Fibroblast of villous mesenchyme (primary cell): ENCODE results near the gene GPATCH2. TPM values are rescaled to one million over a fixed set of nuclear protein-coding genes. Genes with fewer than 3 reads are reported as not detected.

Experiments
- DNase-seq: peaks from one replicate; pipeline ENCODE4 v3.0.0-alpha.2; 2010; ENCODE audit warnings: low read depth
- H3K4me3 ChIP-seq: 2 replicates; pipeline ENCODE4 v1.5.1; 2011; ENCODE audit warnings: low read depth, mild to moderate bottlenecking, low read length
- total RNA-seq: library from RNA; depleted of rRNA; stranded (reverse); fragments of >200 nt; gene quantifications from 2 replicates; pipeline ENCODE4 v1.2.3, GENCODE V29; 2012
- TF ChIP-seq, protein P1 (sequence below): IDR thresholded peaks from 2 replicates; pipeline ENCODE4 v1.5.1; 2012; ENCODE audit warnings: low read depth, mild to moderate bottlenecking, low read length; ENCODE audit not compliant: insufficient read depth

The GPATCH2 gene
- total RNA-seq, 1 donor: 28.1 TPM

DNA sequence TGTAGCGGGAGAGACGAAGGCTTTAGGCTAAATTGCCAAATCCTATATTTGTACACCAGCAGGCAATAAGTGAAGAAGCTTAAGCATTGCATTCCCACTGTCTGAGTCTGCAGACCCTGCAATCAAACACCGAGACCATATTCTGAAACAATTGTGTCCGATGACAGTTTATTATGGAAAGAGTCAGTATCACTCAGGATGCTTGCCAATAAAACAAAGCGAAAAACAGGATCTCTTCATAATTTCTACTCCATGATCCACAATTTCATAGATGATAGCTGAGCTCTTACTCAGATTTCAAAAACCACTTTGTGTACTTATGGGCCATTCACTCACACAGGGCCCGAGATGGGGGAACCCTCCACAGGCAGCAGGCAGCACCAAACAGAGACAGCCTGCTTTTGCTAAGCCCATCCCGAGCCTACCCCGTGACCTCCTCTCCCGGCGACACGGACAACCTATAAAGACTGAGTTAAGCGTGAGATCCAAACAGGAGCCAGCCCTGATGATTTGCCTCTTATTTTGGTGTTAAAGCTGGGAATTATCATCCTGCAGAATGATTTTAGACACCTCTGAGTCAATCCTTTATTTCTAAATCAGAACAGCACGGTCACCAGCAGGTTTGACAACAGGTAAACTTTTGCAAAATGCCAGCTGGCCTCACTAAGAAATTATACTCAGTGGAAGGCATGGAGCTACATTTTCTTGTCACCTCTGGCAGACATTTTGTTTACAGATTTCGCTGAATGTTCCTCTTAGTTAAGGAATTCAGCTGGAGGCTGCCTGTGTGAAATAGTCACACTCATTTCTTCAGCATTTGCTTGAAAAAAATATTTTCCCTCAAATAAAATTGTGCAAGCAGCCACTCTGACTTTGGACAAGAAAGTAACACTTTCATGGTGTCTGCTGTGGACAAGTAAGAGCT, 212.4 kb downstream of the GPATCH2 start:
- no peak overlapping the region for H3K4me3 ChIP-seq
- TF ChIP-seq, protein P1, sequence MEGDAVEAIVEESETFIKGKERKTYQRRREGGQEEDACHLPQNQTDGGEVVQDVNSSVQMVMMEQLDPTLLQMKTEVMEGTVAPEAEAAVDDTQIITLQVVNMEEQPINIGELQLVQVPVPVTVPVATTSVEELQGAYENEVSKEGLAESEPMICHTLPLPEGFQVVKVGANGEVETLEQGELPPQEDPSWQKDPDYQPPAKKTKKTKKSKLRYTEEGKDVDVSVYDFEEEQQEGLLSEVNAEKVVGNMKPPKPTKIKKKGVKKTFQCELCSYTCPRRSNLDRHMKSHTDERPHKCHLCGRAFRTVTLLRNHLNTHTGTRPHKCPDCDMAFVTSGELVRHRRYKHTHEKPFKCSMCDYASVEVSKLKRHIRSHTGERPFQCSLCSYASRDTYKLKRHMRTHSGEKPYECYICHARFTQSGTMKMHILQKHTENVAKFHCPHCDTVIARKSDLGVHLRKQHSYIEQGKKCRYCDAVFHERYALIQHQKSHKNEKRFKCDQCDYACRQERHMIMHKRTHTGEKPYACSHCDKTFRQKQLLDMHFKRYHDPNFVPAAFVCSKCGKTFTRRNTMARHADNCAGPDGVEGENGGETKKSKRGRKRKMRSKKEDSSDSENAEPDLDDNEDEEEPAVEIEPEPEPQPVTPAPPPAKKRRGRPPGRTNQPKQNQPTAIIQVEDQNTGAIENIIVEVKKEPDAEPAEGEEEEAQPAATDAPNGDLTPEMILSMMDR: no peak
- DNase-seq: peak; percentile 15

GRCh38 chr1:217417363-217417762, 213.5 kb downstream of the GPATCH2 start:
- TF ChIP-seq, protein P1: no peak
- H3K4me3 ChIP-seq: no peak overlapping the region
- DNase-seq: no peak

DNA sequence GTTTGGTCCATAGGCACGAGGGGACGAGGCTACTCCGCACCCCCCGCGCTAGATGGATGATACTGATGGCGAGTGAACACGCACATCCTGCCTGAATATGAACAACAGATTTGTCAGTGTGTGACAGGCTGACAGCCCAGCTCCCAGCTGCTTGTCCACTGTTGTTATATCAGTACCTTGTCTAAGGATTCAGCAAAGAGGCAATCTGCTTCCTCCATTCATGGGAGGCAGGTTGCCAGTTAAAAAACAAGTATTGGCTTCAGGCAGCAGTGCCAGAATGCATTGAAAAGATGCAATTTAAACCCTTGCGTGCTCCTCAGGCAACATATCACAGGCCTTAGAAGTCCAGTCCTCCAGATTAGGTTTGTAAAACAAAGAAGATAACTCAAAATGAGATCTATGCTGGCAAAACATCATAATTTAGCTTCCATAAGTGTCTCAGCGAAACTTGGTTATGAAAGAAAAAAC, 223.3 kb downstream of the GPATCH2 start:
- TF ChIP-seq, protein P1: no peak
- DNase-seq: no peak

DNA sequence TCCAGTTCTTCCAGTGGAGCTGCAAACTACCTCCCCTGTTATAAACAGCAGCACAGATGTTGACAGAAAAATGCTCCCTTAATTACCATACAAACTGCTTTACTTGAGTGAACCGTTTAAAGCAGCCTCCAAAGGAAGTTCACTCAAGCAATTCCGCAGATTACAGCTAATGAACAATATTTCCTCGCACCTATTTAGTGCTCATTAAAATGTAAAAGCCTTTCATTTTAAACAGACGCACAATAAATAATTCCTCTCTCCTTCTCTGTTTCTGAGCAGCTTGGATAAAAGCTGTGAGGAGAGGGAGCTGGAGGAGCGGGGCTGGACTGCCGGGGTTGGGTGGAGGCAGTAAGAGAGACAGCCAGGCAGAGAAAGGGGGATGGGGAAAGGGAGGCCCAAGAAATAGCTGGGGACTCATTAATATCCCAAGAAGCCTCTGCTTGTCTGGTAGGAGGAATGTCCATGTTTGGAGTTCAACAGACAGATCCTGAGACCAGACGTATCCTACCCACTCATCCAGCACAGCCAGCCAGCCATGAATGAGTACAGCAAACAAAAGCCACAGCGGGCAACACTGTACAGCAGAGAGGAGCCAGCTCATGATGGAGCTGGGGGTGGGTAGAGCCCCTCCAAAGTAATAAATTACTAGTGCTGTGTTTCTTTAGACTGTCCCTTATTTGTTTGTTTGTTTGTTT, 227.7 kb downstream of the GPATCH2 start:
- no peak overlapping the region for H3K4me3 ChIP-seq
- TF ChIP-seq, protein P1: no peak
- no peak for DNase-seq

More for the DNA sequence above, 223.3 kb downstream of the GPATCH2 start:
- no peak overlapping the region for H3K4me3 ChIP-seq

DNA sequence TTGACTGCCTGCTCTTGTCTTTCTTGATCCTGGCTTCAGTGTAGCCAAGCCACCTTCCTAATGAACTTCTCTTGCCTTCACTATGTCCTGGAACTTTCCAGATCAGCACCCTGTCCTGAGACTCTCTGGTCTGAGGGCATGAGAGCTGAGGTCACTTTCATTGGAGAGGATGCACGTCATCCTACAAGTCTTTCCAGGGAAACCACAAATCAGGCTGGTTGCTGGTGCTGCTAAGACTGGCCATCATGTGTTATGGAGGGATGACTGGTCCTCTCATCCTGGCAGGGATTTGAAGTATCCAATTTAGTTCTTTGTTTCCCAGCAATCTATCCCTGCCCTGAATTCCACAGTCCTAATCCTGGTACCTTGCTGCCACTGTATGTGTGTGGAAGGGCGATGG, 228.6 kb downstream of the GPATCH2 start:
- no peak for DNase-seq
- H3K4me3 ChIP-seq: no peak overlapping the region
- TF ChIP-seq, protein P1: no peak

DNA sequence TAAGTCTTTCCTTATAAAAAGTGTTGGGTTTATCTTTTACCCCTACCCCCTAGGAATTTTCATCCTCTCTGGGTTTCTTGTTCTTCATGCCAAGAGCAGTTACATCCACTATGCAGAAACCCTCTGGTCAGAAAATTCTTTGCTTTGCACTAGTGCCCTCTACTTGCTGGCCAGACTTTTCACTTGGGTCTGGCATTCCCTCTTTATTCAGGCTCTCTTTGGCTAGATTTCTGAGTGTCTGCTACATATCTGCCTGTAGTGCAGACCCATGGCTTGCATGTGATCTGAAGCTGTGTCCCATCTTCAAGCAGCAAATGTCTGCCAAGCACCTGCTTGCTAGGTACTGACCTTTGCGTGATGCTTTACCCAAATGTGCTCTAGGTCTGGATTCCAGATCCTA, 237.0 kb downstream of the GPATCH2 start:
- TF ChIP-seq, protein P1: peak; percentile 7
- DNase-seq: no peak
- H3K4me3 ChIP-seq: no peak overlapping the region
